T-helper 2 cell treated with Interferon-gamma antibody and Interleukin-4, amounts not matched to agents 100 ng/mL and 5 ng/mL, for 36 hours (primary cell): ENCODE data around the gene LIX1L. TPM values are rescaled to one million over a fixed set of nuclear protein-coding genes. Genes with fewer than 3 reads are reported as not detected.

ENCODE experiments used
- intact Hi-C: fragments of 100-400 bp; cut with micrococcal nuclease; formaldehyde crosslinking; loops from one replicate; pipeline ENCODE4 v1.15.1; 2023
- total RNA-seq: library from RNA; stranded (reverse); gene quantifications from 2 replicates; pipeline ENCODE4 v1.2.3, GENCODE V29; 2022

LIX1L gene
- total RNA-seq, 1 donor from 2014 or later = 39.3 TPM

- intact Hi-C loops = no loop called here
Observed at GRCh38 chr1:145906954-145907753, 50.7 kb downstream of the LIX1L start.

GRCh38 chr1:145901312-145902021 is 56.4 kb downstream of the LIX1L start:
- intact Hi-C loops = no loop called here

GRCh38 chr1:145898756-145899155 is 59.1 kb downstream of the LIX1L start:
- intact Hi-C loops = no loop called here

GRCh38 chr1:145897969-145898368 is 59.8 kb downstream of the LIX1L start:
- intact Hi-C loops = no loop called here

- intact Hi-C loops = no loop called here
Observed at GRCh38 chr1:145895471-145895870, 62.3 kb downstream of the LIX1L start.

GRCh38 chr1:145893306-145894055 is 64.3 kb downstream of the LIX1L start:
- intact Hi-C loops = no loop called here

- intact Hi-C loops = no loop called here
Observed at GRCh38 chr1:145892486-145893087, 65.2 kb downstream of the LIX1L start.

- intact Hi-C loops = no loop called here
Observed at GRCh38 chr1:145891587-145892485, 66.0 kb downstream of the LIX1L start.

- intact Hi-C loops = no loop called here
Observed at GRCh38 chr1:145891143-145891542, 66.7 kb downstream of the LIX1L start.

GRCh38 chr1:145889722-145890121 is 68.1 kb downstream of the LIX1L start:
- intact Hi-C loops = no loop called here

- intact Hi-C loops = no loop called here
Observed at GRCh38 chr1:145887631-145888030, 70.2 kb downstream of the LIX1L start.

GRCh38 chr1:145886816-145887215 is 71.0 kb downstream of the LIX1L start:
- intact Hi-C loops = no loop called here

GRCh38 chr1:145886390-145886789 is 71.4 kb downstream of the LIX1L start:
- intact Hi-C loops = no loop called here

- intact Hi-C loops = loop anchor here (1.0 to 2.0 kb wide), 5 partner anchors 13 to 73 kb away; partner anchors contain the start of genes LIX1L, NUDT17, PEX11B and PIAS3
Observed at GRCh38 chr1:145885738-145886287, 72.0 kb downstream of the LIX1L start, which contains the start of gene ANKRD35. ANKRD35 (minus strand) TSS chr1:145885866; CDS start chr1:145885758, 108 bp downstream.

GRCh38 chr1:145884675-145885074 is 73.1 kb downstream of the LIX1L start:
- intact Hi-C loops = loop anchor here (1.0 to 2.0 kb wide), 5 partner anchors 11 to 74 kb away; partner anchors contain the start of genes LIX1L, NUDT17, PEX11B and PIAS3

Other genes with a start within 250 kb of the LIX1L start
- 0.25 TPM in 1 of 2 replicates, not detected in the other for gene CD160, start 238.5 kb downstream of the LIX1L start, total RNA-seq
- gene RNF115, start 133.9 kb downstream of the LIX1L start, total RNA-seq = 14.8 and 16.4 TPM in 2 replicates
- gene POLR3C, start 133.8 kb downstream of the LIX1L start, total RNA-seq = 33.0 and 35.2 TPM in 2 replicates
- 2.8 and 4.0 TPM in 2 replicates for gene NUDT17, start 112.4 kb downstream of the LIX1L start, total RNA-seq
- gene PIAS3, start 98.9 kb downstream of the LIX1L start, total RNA-seq = 20.5 and 21.3 TPM in 2 replicates
- 0.48 and 0.66 TPM in 2 replicates for gene ANKRD35, start 72.2 kb downstream of the LIX1L start, total RNA-seq
- 1.1 and 1.5 TPM in 2 replicates for gene ITGA10, start 48.0 kb downstream of the LIX1L start, total RNA-seq
- 29.8 and 31.3 TPM in 2 replicates for gene PEX11B, start 39.3 kb downstream of the LIX1L start, total RNA-seq
- 199 and 205 TPM in 2 replicates for gene RBM8A, start 30.5 kb downstream of the LIX1L start, total RNA-seq
- 1.2 and 1.3 TPM in 2 replicates for gene ANKRD34A, start 6.6 kb upstream of the LIX1L start, total RNA-seq
- 20.8 and 21.8 TPM in 2 replicates for gene POLR3GL, start 6.7 kb upstream of the LIX1L start, total RNA-seq
- 226 and 231 TPM in 2 replicates for gene TXNIP, start 38.6 kb upstream of the LIX1L start, total RNA-seq
- not detected in 2 replicates for gene HJV, start 63.7 kb upstream of the LIX1L start, total RNA-seq
- 4.2 and 4.5 TPM in 2 replicates for gene NBPF10, start 186.8 kb upstream of the LIX1L start, total RNA-seq